ENCODE data around the gene TVP23A.

DNA sequence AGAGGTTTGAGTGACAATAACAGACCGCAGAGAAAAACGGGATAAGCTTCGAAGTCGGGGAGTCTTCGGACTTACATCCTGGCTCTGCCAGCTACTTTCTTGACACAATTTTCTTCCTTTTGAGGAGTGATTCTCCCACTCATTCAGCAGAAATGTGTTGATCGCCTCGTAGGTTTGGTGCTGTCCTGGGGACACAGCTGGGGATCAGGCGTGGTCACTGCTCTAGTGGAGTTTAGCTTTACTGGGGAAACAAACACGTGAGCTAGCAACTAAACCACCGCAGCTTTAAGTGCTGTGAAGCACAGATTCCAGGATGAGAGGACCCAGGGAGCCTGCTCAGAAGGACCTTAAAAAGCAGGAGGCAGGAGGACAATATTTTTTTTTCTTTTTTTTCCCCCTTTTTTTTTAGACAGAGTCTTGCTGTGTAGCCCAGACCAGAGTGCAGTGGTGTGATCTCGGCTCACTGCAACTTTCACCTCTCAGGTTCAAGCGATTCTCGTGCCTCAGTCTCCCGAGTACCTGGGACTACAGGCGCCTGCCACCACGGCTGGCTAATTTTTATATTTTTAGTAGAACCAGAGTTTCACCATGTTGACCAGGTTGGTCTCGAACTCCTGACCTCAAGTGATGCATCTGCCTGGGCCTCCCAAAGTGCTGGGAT is 74.1 kb downstream of the TVP23A start:
- TF ChIP-seq POLR2A (IDR thresholded peaks at IDR 0.05; ENCODE audit: low read depth, low read length) (no peak), TAF1 (IDR thresholded peaks at IDR 0.05; ENCODE audit: low read depth, low read length) (no peak), POLR2AphosphoS5 (IDR thresholded peaks at IDR 0.05; ENCODE audit: low read depth, low read length) (no peak), SPI1 (IDR thresholded peaks at IDR 0.05; ENCODE audit: low read depth, low read length) (no peak), PAX5 (IDR thresholded peaks at IDR 0.05; ENCODE audit: insufficient read depth, low read length, severe bottlenecking) (no peak)
